Left ventricle myocardium inferior (tissue), 1 donor: ENCODE data around the gene S100A5. TPM values are rescaled to one million over a fixed set of nuclear protein-coding genes. Genes with fewer than 3 reads are reported as not detected.

ENCODE experiments used
- DNase-seq: peaks from one replicate; pipeline ENCODE4 v3.0.0-alpha.2; 2020
- H3K27ac ChIP-seq: fragments of 200-600 bp; replicated peaks from 2 replicates; pipeline ENCODE4 v1.8.0; 2021
- H3K27me3 ChIP-seq: fragments of 200-600 bp; 2 replicates; pipeline ENCODE4 v1.8.0; 2021; ENCODE audit warnings: low read depth
- H3K36me3 ChIP-seq: fragments of 200-600 bp; 2 replicates; pipeline ENCODE4 v1.8.0; 2021
- H3K4me1 ChIP-seq: fragments of 200-600 bp; 2 replicates; pipeline ENCODE4 v1.8.0; 2021
- H3K4me3 ChIP-seq: fragments of 200-600 bp; 2 replicates; pipeline ENCODE4 v1.8.0; 2021; ENCODE audit warnings: mild to moderate bottlenecking, moderate library complexity
- H3K9me3 ChIP-seq: fragments of 200-600 bp; replicated peaks from 2 replicates; pipeline ENCODE4 v1.8.0; 2021
- CTCF ChIP-seq: fragments of 200-600 bp; IDR thresholded peaks from 2 replicates; pipeline ENCODE4 v1.8.0; 2021; ENCODE audit warnings: antibody characterized with exemption, mild to moderate bottlenecking, borderline replicate concordance
- intact Hi-C: fragments of 100-400 bp; cut with micrococcal nuclease; formaldehyde crosslinking; loops from one replicate; pipeline ENCODE4 v1.11.0; 2022
- total RNA-seq: library from RNA; stranded (reverse); fragmentation: NEBNext Ultra II Directional; extraction: Animal tissue kit (Norgen Biotek cat#: 25700); gene quantifications from one replicate; pipeline ENCODE4 v1.2.1, GENCODE V29; 2021
- donor health status: DM: no; HTN: yes; CAD: no; lungs with severe emphysema.

Gene S100A5
- total RNA-seq, 1 donor from 2014 or later: not detected

- no peak overlapping the region for H3K4me3 ChIP-seq
- no peaks in the 10 kb centered on the region for H3K36me3 ChIP-seq
- H3K27me3 ChIP-seq: no peaks in the 10 kb centered on the region
- TF ChIP-seq CTCF: no peak
- peak overlapping the region; percentile 68 for H3K27ac ChIP-seq
- peaks cover 79% of the 10 kb centered on the region for H3K4me1 ChIP-seq
- DNase-seq: no peak
- no peaks in the 10 kb centered on the region for H3K9me3 ChIP-seq
- intact Hi-C loops: no loop called here
These were observed 7.1 kb upstream of the S100A5 start for GRCh38 chr1:153547560-153548551.

- DNase-seq: no peak
- peaks cover 88% of the 10 kb centered on the region for H3K4me1 ChIP-seq
- H3K27ac ChIP-seq: peak overlapping the region; percentile 15
- no peaks in the 10 kb centered on the region for H3K9me3 ChIP-seq
- H3K4me3 ChIP-seq: no peak overlapping the region
- H3K27me3 ChIP-seq: no peaks in the 10 kb centered on the region
- H3K36me3 ChIP-seq: no peaks in the 10 kb centered on the region
- TF ChIP-seq CTCF: no peak
- intact Hi-C loops: no loop called here
These were observed 6.2 kb upstream of the S100A5 start for GRCh38 chr1:153546796-153547559.

- intact Hi-C loops: no loop called here
- H3K27ac ChIP-seq: peak overlapping the region; percentile 90
- peaks cover 88% of the 10 kb centered on the region for H3K4me1 ChIP-seq
- no peak for DNase-seq
- no peaks in the 10 kb centered on the region for H3K27me3 ChIP-seq
- H3K9me3 ChIP-seq: no peaks in the 10 kb centered on the region
- H3K4me3 ChIP-seq: peak overlapping the region; percentile 66
- TF ChIP-seq CTCF: no peak
- no peaks in the 10 kb centered on the region for H3K36me3 ChIP-seq
These were observed 5.6 kb upstream of the S100A5 start for GRCh38 chr1:153546371-153546770.

- intact Hi-C loops: no loop called here
These were observed 4.6 kb upstream of the S100A5 start, which contains the start of gene S100A4 for GRCh38 chr1:153545067-153546055. Gene S100A4 (minus strand): TSS chr1:153545806. CDS start chr1:153544794, 1,012 bp downstream.

More at GRCh38 chr1:153545067-153546055, 4.6 kb upstream of the S100A5 start, which contains the start of gene S100A4:
- H3K27ac ChIP-seq: peak within 1 kb of the TSS; percentile 90
- H3K36me3 ChIP-seq: no peaks in the 10 kb centered on the region
- DNase-seq: peak; percentile 93
- no peaks in the 10 kb centered on the region for H3K9me3 ChIP-seq
- no peak for TF ChIP-seq CTCF
- H3K4me3 ChIP-seq: peak within 1 kb of the TSS; percentile 66
- H3K4me1 ChIP-seq: peaks cover 82% of the 10 kb centered on the region
- H3K27me3 ChIP-seq: no peaks in the 10 kb centered on the region
